EL (cell line): ENCODE results near the gene UBE2M.
"Not testable (repeated sequence)": the region's sequence is repeated elsewhere in the genome, so short reads cannot be mapped to it uniquely, and the experiment has no call there.

ENCODE experiments used
- DNase-seq: peaks from one replicate; pipeline ENCODE4 v3.0.0-alpha.2; 2016

UBE2M gene

DNA sequence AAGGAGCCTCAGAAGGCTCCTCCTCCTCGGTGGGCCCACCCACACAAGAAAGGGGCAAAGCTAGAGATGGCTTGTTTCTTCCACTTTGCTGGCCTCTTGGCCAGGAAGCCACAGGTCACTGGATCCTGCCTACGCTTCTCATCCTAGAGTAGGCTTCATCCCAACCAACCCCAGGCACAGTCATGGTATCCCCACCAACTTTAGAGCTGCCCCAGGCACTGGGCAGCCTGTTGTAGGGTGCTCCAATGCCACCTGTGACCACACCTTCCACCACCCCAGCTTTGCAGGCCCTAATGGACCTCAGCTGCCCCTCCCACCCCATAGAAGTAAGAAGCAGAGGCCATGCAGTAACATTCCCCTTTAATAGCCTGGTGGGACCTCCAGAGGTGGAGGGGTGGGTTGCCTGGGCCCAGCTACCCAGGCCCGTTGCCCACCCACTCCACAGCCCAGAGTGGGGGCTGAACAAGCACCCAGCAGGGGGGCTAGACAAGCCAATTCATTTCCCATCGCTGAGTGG is 3.0 kb downstream of the UBE2M start:
- DNase-seq = no peak

DNA sequence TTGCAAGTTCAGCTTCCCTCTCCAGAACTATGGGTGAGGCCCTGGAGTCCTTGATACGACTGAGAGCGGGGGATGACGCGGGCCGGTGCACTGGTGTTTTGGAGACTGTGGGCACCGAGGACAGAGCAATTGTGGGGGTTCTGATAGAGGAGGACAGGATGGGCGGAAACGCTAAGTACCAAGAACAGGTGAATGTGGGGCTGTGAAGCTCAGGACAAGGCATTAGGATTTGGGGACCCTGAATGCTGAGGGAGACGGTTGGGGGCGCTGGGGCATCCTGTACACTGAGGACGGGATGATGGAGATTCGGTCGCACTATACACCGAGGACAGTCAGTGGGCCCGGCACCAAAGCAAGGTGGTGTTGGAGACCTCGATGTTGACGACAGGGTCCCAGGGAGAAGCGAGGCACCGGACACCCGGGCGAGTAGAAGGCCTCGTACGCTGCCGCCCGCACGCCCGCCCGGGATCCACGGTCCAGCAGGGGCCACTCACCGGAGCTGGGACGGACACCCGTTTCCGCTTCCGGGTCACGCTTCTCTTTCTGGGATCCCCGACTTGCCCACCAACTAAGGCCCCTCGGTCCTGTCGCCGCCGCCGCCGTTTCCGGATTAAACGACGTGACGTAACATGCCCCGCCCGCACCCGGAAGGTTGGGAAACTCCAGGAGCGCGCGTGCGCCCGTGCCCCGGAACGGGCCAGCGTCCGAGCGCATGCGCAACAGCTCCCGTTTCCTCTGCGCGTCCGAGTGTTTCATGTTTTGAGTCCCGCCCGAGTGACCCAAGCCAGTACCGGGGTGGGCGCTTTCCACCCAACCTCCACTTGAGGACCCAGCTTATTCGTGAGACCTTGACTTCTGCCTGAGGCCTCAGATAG is 3.7 kb downstream of the UBE2M start, which contains the start of gene CHMP2A:
Gene CHMP2A (minus strand): TSS at position 612 of the 875 bp plus-strand sequence. CDS start 893 bp downstream, outside the sequence.
- DNase-seq = peak; percentile 96

DNA sequence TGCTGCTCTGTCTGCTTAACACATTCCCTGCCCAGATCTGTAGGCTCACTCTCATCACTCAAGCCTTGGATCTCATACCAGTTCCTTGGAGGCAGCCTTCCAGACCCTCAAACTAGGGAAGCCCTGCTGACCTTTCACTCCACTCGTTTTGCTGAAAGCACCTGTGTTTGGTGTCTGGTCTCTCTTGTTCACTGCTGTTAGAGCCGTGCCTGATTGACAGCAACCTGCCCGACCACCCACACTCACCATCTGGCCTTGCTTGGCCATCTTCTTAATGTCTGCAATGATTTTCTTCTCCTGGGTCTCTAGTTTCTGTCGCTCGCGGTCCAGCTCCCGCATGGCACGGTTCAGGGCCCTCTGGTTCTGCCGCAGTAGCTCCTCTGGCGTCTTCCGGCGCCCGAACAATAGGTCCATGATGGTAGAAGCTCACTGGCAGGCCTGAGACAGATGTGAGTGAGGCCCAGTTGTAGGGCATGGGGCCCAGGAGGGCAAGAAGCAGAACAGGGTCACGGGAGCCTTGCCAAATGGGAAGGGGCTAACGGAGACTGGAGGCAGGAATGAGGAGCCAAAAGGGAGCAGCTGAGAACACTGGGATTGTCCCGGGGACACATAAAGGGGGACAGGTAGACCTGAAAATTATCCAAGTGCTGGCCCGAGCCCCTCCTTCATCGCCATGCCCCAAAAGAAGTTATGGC is 4.5 kb downstream of the UBE2M start:
- DNase-seq = no peak

DNA sequence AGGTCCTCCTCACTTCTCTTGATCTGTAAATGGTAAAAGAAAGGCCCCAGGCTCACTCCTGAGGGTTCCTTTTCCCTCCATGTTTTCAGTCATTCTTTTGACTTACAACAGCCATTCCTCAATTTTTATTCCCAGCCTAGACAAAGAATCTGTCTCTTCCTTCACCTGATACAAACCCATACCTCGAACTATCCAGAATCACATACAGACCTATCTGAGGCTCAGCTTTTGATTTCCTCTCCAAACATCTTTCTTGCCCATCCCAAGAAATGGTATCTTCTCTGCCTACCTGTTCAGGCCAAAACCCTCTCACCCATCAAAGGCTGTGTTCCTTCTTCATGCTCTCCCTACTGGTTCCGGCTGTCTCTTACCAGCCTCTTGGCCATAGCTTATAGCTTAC is 5.8 kb downstream of the UBE2M start:
- DNase-seq = no peak

DNA sequence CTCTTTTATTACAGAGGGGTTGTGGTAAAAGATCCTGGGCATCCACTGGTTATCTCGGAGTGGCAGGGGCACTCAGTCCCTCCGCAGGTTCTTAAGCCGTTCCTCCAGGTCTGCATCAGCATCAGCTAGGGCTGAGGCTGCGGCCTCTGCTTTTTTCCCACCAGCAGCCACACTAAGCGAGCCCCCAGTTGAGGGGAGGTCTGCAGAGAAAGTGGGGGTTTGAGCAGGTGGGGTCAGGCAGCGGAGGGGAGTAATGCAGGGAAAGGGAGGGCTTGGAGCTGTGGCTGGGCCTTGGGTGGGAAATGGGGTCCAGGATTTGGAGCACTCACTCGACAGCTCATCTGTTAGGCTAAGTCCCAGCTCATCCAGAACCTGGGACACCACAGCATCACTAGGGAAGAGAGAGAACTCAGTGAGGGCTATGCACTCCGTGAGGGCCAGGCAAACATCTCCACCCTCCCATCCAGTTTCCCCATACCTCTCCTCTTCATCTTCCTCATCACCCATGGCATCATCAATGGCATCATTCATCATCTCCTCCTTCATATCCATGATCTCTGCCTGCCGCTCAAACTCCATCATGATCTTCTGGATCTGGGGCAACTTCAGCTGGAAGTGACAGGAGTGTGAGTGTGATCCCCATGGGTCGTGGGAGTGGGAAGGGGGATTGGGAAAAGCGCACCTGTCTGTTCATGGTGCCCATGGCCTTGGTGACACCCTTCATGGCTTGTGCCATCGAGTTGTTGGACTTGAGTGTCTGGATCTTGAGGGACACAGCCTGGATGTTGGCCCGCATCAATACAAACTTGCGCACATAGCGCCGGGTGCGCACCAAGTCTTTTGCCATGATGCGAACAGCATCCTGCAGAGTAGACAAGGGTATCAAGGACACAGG is 6.6 kb downstream of the UBE2M start:
- DNase-seq = no peak

DNA sequence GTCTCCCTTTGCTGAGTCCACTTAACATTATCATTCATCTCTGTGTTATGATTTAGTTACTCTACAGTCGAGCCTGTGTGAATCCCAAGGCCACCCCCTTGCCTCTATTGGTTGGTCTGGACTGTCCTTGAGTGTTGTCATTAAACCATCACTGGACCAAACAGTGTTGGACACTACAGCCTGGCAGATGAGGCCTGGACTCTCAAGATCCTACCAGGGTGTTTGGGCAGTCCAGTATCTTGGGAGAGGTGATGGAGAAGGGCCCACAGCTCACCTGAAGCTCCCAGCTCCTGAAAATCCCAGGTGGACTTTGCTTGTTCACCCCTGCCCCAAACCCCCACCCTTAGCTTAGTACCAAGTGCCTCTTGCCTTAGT is 7.3 kb downstream of the UBE2M start:
- no peak for DNase-seq

DNA sequence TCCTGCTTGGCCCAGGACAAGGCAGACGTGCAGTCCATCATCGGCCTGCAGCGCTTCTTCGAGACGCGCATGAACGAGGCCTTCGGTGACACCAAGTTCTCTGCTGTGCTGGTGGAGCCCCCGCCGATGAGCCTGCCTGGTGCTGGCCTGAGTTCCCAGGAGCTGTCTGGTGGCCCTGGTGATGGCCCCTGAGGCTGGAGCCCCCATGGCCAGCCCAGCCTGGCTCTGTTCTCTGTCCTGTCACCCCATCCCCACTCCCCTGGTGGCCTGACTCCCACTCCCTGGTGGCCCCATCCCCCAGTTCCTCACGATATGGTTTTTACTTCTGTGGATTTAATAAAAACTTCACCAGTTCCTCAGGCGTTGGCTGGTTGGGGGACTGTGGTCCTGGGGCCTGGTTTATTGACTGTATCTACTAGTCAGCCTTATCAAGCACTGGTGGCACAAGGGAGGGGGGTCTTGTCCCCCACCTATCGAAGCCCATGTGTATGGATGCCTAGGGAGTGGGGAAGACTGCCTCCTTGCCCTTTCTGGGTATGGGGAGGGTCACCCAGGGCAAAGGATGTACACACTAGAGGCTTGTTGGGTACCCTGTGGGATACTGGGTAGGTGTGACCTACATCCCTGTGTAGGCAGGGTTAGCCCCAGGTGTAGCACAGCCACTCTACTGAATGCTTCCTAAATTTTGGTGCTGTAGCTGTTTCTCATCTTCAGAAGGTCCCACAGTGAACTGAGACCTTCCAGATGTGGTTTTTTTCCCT is 7.9 kb downstream of the UBE2M start:
- no peak for DNase-seq

DNA sequence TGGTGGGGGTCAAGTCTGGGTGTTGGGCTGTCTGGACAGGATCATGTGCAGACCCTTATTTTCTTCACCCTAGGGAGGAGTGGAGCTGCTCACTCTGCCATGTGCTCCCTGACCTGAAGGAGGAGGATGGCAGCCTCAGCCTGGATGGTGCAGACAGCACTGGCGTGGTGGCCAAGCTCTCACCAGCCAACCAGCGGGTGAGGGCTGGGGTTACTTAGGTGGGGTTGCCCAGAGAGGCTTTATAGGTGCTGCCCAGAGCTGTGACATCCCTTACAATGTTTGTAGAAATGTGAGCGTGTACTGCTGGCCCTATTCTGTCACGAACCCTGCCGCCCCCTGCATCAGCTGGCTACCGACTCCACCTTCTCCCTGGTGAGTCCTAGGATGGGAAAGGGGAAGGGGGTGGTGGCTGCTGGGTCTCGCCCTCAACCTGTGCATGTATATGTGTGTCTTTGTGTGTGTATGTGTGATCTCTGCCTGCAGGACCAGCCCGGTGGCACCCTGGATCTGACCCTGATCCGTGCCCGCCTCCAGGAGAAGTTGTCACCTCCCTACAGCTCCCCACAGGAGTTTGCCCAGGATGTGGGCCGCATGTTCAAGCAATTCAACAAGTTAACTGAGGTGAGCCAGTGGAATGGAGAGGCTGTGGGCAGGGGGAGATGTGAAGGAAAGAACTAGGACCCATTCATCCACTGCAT is 8.6 kb downstream of the UBE2M start:
- no peak for DNase-seq

DNA sequence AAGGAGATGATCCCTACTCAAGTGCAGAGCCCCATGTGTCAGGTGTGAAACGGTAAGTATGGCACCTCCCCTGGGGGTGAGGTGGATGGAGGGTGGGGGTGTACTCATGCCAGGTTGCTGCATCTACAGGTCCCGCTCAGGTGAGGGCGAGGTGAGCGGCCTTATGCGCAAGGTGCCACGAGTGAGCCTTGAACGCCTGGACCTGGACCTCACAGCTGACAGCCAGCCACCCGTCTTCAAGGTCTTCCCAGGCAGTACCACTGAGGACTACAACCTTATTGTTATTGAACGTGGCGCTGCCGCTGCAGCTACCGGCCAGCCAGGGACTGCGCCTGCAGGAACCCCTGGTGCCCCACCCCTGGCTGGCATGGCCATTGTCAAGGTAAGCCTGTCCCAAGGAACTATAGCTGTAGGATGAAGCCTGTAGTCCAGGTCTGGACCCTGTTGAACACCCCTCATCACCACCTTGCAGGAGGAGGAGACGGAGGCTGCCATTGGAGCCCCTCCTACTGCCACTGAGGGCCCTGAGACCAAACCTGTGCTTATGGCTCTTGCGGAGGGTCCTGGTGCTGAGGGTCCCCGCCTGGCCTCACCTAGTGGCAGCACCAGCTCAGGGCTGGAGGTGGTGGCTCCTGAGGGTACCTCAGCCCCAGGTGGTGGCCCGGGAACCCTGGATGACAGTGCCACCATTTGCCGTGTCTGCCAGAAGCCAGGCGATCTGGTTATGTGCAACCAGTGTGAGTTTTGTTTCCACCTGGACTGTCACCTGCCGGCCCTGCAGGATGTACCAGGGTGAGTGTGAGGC is 9.3 kb downstream of the UBE2M start:
- DNase-seq = no peak

DNA sequence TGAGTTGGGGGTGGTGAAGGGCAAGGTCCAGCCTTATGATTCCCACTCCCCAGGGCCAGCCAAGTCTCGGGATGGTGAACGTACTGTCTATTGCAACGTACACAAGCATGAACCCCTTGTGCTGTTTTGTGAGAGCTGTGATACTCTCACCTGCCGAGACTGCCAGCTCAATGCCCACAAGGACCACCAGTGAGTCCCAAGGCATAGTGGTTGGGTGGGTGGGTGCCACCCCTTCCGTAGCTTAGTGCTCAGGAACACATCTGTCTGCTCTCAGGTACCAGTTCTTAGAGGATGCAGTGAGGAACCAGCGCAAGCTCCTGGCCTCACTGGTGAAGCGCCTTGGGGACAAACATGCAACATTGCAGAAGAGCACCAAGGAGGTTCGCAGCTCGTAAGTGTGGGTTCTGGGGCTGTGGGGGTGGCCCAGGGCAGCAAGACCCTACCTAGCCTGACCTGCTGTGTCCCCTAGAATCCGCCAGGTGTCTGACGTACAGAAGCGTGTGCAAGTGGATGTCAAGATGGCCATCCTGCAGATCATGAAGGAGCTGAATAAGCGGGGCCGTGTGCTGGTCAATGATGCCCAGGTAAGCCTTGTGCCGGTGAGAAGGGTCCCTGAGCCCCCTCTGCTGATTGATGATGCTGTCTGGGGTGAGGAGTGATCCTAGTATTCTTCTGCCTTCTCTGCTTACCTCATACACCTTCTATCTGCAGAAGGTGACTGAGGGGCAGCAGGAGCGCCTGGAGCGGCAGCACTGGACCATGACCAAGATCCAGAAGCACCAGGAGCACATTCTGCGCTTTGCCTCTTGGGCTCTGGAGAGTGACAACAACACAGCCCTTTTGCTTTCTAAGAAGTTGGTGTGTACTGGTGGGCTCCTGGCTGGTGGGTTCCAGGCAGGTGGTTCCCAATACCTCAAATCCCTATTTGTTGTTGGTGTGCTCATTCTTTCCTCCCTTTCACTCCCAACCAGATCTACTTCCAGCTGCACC is 10.8 kb downstream of the UBE2M start:
- no peak for DNase-seq

DNA sequence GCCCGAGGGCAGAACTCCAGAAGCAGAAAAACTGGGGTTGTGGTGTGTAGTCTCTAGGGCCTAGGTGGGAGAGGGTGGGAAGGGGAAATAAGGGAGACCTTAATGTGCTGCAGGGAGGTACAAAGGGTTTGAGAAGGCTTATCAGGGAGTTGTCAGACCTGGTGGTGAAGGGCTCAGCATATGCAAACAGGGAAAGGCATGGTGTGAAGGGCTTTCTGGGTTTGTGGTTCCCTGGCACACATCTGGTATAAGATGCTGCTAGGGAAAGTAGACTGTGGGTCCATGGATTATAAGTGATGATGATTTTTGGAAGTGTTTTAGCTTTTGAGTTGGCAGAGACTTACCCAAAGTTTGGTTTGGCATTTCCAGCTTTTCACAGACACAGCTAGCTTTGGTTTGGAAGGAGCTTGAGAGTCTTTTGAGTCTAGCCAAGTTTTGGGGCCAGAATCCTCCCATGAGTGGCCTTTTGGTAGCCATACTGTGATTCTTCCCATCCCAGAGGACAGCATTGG is 12.3 kb downstream of the UBE2M start:
- no peak for DNase-seq

DNA sequence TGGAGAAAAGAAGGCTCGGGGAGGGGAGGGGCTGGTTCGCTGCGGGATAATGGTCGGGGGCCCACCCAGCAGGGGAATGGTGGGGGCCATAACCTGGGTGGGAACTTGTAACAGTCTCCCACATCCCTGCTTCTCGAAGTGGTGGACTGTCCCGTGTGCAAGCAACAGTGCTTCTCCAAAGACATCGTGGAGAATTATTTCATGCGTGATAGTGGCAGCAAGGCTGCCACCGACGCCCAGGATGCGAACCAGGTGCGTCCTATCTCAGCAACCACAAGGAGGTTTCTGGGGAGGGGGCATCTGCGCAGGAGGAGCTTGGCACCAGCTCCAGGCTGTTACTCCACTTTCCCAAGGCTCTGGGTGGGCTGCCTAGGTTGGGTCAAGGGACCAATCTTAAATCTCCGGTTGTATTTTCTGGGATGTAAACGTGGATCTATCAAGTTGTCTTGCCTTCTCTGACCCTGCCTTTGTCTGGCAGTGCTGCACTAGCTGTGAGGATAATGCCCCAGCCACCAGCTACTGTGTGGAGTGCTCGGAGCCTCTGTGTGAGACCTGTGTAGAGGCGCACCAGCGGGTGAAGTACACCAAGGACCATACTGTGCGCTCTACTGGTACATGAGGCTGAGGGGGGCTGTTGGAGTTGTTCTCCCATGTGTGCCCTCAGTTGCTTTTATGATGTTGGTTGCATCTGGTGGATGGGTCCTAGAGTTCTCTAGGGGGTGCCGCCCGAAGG is 13.0 kb downstream of the UBE2M start:
- no peak for DNase-seq

DNA sequence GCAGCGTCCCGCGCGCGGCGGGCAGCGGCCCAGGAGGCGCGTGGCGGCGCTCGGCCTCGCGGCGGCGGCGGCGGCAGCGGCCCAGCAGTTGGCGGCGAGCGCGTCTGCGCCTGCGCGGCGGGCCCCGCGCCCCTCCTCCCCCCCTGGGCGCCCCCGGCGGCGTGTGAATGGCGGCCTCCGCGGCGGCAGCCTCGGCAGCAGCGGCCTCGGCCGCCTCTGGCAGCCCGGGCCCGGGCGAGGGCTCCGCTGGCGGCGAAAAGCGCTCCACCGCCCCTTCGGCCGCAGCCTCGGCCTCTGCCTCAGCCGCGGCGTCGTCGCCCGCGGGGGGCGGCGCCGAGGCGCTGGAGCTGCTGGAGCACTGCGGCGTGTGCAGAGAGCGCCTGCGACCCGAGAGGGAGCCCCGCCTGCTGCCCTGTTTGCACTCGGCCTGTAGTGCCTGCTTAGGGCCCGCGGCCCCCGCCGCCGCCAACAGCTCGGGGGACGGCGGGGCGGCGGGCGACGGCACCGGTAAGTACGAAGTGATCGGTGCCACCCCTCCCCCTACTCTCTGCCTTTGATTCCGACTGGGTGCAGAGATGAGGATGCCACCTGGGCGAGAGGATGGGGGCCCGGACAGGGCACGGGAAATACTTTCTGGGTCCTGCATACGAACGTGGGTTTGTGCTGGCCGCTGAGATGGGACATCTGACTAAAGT is 13.7 kb downstream of the UBE2M start:
- no peak for DNase-seq

DNA sequence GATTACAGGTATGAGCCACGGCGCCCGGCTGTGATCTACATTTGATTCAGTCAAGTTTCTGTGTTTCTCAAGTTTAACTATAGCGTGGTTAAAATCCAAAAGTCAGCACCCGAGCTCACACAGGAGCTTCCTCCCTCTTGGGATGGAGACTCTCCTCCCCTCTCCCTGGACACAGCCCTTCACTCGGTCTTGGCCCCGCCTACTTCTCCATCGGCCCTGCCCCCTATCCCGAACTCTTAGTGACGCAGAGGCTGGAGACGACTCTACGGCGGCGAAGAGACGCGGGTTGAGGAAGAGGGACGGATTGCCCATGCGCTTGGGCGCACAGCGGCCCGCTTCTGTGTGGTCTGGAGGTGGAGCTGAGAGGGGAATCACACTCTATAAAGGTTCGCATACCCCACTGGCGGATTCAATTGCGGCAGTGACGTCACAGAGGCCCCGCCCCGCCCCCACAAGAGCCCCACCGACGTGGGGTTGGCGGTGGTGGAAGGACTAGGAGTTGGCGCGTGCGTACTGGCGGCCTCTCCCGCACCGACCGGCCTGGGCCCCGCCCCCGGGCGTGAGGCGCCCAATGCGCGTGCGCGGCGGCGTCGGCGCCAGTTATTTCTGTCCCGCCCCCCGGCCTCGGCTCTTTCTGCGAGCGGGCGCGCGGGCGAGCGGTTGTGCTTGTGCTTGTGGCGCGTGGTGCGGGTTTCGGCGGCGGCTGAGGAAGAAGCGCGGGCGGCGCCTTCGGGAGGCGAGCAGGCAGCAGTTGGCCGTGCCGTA is 14.4 kb downstream of the UBE2M start, which contains the start of gene TRIM28:
Gene TRIM28 (plus strand): TSS at position 239 of the 765 bp plus-strand sequence. CDS start 694 bp downstream, outside the sequence.
- peak; percentile 99 for DNase-seq

DNA sequence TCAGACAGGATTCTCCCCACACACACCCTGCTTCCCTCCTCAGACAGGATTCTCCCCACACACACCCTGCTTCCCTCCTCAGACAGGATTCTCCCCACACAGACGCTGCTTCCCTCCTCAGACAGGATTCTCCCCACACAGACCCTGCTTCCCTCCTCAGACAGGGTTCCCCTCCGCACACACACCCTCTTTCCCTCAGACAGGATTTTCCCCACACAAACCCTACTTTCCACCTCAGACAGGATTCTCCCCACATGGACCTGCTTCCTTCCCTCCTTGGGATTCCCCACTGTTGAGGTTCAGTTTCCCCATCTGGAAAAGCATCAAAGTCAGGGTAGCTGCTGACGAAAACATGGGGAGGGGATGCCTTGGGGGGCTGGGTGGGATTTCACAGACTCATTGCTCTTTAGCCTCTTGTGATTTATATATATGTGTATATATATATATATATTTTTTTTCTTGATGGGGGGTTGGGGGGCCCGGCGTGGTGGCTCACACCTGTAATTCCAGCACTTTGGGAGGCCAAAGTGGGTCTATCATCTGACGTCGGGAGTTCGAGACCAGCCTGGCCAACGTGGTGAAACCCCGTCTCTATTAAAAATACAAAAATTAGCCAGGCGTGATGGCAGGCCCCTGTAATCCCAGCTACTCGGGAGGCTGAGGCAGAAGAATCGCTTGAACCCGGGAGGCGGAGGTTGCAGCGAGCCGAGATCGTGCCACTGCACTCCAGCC is 15.6 kb downstream of the UBE2M start:
- not testable (repeated sequence) for DNase-seq

DNA sequence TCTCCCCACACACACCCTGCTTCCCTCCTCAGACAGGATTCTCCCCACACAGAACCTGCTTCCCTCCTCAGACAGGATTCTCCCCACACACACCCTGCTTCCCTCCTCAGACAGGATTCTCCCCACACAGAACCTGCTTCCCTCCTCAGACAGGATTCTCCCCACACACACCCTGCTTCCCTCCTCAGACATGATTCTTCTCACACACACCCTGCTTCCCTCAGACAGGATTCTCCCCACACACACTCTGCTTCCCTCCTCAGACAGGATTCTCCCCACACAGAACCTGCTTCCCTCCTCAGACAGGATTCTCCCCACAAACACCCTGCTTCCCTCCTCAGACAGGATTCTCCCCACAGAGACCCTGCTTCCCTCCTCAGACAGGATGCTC is 19.2 kb downstream of the UBE2M start:
- DNase-seq = not testable (repeated sequence)
